GM23248 (cell line): ENCODE measurements around the gene CRELD2. TPM values are rescaled to one million over a fixed set of nuclear protein-coding genes. Genes with fewer than 3 reads are reported as not detected.

Experiments
- DNase-seq: peaks from one replicate; pipeline ENCODE4 v3.0.0-alpha.2; 2015
- H2AFZ ChIP-seq: fragments of 200-600 bp; sonication (generic); 2 replicates; pipeline ENCODE4 v1.6.1; 2016; ENCODE audit warnings: antibody characterized with exemption
- H3F3A ChIP-seq: fragments of 200-600 bp; sonication (generic); 2 replicates; pipeline ENCODE4 v1.6.1; 2016; ENCODE audit warnings: mild to moderate bottlenecking, antibody characterized with exemption, mixed run types; ENCODE audit not compliant: insufficient read depth
- H3K27ac ChIP-seq: fragments of 200-600 bp; sonication (generic); 2 replicates; pipeline ENCODE4 v1.5.1; 2016; ENCODE audit warnings: mild to moderate bottlenecking
- H3K27me3 ChIP-seq: fragments of 200-600 bp; sonication (generic); replicated peaks from 2 replicates; pipeline ENCODE4 v1.6.1; 2016; ENCODE audit warnings: mild to moderate bottlenecking; ENCODE audit not compliant: insufficient read depth
- H3K36me3 ChIP-seq: fragments of 200-600 bp; sonication (generic); 2 replicates; pipeline ENCODE4 v1.6.1; 2016; ENCODE audit warnings: low read depth, mild to moderate bottlenecking
- H3K4me1 ChIP-seq: fragments of 200-600 bp; sonication (generic); 2 replicates; pipeline ENCODE4 v1.6.1; 2016; ENCODE audit warnings: mild to moderate bottlenecking; ENCODE audit not compliant: insufficient read depth
- H3K4me2 ChIP-seq: fragments of 200-600 bp; sonication (generic); one replicate; pipeline ENCODE4 v1.6.1; 2016; ENCODE audit warnings: mild to moderate bottlenecking; ENCODE audit not compliant: unreplicated experiment
- H3K4me3 ChIP-seq: fragments of 200-600 bp; sonication (generic); 2 replicates; pipeline ENCODE4 v1.5.1; 2016; ENCODE audit warnings: mild to moderate bottlenecking
- H3K79me2 ChIP-seq: fragments of 200-600 bp; sonication (generic); 2 replicates; pipeline ENCODE4 v1.6.1; 2016; ENCODE audit warnings: mild to moderate bottlenecking; ENCODE audit not compliant: insufficient read depth
- H3K9ac ChIP-seq: fragments of 200-600 bp; sonication (generic); 2 replicates; pipeline ENCODE4 v1.6.1; 2016; ENCODE audit warnings: mild to moderate bottlenecking
- H3K9me2 ChIP-seq: fragments of 200-600 bp; sonication (generic); 2 replicates; pipeline ENCODE4 v1.6.1; 2016; ENCODE audit warnings: mixed run types, mild to moderate bottlenecking, moderate library complexity; ENCODE audit not compliant: insufficient read depth
- H3K9me3 ChIP-seq: fragments of 200-600 bp; sonication (generic); one replicate; pipeline ENCODE4 v1.6.1; 2017; ENCODE audit warnings: low read depth
- H4K20me1 ChIP-seq: fragments of 200-600 bp; sonication (generic); 2 replicates; pipeline ENCODE4 v1.6.0; 2016; ENCODE audit not compliant: insufficient read depth
- EZH2 ChIP-seq: fragments of 200-600 bp; sonication (generic); IDR thresholded peaks from 2 replicates; pipeline ENCODE4 v1.6.1; 2018; ENCODE audit warnings: antibody characterized with exemption, mild to moderate bottlenecking; ENCODE audit not compliant: insufficient read depth, poor library complexity, severe bottlenecking
- EZH2phosphoT487 ChIP-seq: fragments of 200-600 bp; sonication (generic); IDR thresholded peaks from 2 replicates; pipeline ENCODE4 v1.6.1; 2018; ENCODE audit warnings: antibody characterized with exemption, moderate library complexity, mild to moderate bottlenecking, low read depth; ENCODE audit not compliant: insufficient read depth
- WGBS, 2 experiments: methylation state at CpG; one replicate each; pipeline ENCODE4 v1.1.6; 2015 to 2017; ENCODE audit warnings: low lambda C conversion rate in 2 of 2, low coverage in 1 of 2; ENCODE audit errors: missing lambda C conversion rate in 2 of 2; 5-methylcytosine and 5-hydroxymethylcytosine counted together
- in situ Hi-C: fragments of 300-500 bp; cut with MboI; formaldehyde crosslinking; loops from 2 replicates; pipeline ENCODE4 v1.15.0; 2020
- polyA plus RNA-seq: library from polyadenylated mRNA; unstranded; fragments of >200 nt; fragmentation: Nextera tagmentation; extraction: Ambion mirVana; gene quantifications from 2 replicates; pipeline ENCODE4 v1.2.1, GENCODE V29; 2016
- total RNA-seq: library from RNA; depleted of rRNA; stranded (reverse); fragments of >200 nt; shearing (Covaris generic); gene quantifications from 2 replicates; pipeline ENCODE4 v1.2.3, GENCODE V29; 2014

The CRELD2 gene
- total and polyA plus RNA-seq, 2 experiments from 2014 or later, result 57.1 to 78.4 TPM

DNA sequence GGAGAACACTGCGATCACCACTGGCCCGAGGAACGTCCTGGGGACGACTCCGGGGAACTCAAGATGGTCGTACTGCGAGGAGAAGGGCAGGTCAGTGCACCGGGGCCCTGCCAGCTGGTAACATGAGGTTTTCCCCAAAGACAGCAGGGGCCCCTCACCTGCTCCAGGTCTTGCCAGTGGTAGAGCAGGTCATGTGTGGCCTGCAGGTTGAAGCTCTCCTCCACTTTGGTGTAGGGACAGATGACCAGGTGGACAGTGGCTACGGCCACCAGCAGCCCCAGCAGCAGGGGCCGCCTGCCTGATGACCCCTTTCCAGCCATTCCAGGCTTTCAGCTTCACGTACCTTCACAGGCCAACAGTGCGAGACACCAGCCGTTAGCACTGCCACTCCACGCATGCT lies 5.0 kb upstream of the CRELD2 start:
- TF ChIP-seq EZH2phosphoT487 (no peak), EZH2 (no peak)
- Histone ChIP-seq H4K20me1 (no peaks in the 10 kb centered on the region), H3F3A (no peaks in the 10 kb centered on the region), H3K27me3 (no peaks in the 10 kb centered on the region), H2AFZ (no peak overlapping the region), H3K4me1 (peaks cover 3% of the 10 kb centered on the region; the same call in 1 of the 2 replicates), H3K9me3 (no peaks in the 10 kb centered on the region), H3K9me2 (no peaks in the 10 kb centered on the region), H3K79me2 (peaks cover 21% of the 10 kb centered on the region), H3K27ac (no peak overlapping the region), H3K4me3 (no peak overlapping the region), H3K9ac (no peak overlapping the region), H3K36me3 (no peaks in the 10 kb centered on the region), H3K4me2 (no peak overlapping the region)
- no peak for DNase-seq
- WGBS, 2 experiments, result 95 to 97% methylated on average over 14 of the region's 14 CpGs
- in situ Hi-C loops, result no loop called here

DNA sequence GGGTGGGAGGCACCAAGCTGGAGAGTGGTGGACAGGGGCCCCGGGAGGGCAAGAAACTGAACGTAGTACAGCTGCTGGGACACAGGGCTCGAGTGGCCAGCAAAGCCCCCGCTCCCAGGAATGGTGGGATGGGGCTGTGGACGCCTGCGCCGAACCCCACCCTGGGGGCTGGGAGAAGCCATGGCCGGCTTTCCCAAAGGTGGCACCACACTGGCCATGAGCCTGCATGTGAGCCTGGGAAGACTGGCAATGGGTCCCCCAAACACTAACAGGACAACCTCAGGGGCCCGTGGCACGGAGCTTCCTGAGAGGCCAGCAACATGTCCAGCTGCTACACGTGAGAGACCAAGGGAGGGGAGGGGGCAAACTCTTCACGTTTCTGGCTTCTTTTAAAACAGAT lies 4.2 kb upstream of the CRELD2 start:
- Histone ChIP-seq H3K36me3 (no peaks in the 10 kb centered on the region), H3K27ac (no peak overlapping the region), H3K4me3 (no peak overlapping the region), H2AFZ (no peak overlapping the region), H4K20me1 (no peaks in the 10 kb centered on the region), H3F3A (no peaks in the 10 kb centered on the region), H3K79me2 (peaks cover 21% of the 10 kb centered on the region), H3K9me3 (no peaks in the 10 kb centered on the region), H3K9ac (no peak overlapping the region), H3K4me2 (no peak overlapping the region), H3K27me3 (no peaks in the 10 kb centered on the region), H3K9me2 (no peaks in the 10 kb centered on the region), H3K4me1 (peaks cover 3% of the 10 kb centered on the region; the same call in 1 of the 2 replicates)
- in situ Hi-C loops, result no loop called here
- DNase-seq, result no peak
- TF ChIP-seq EZH2phosphoT487, result no peak
- no peak for TF ChIP-seq EZH2
- WGBS, 2 experiments, result 78 to 79% methylated on average over 12 of the region's 12 CpGs

GRCh38 chr22:49915610-49916009 lies 2.8 kb upstream of the CRELD2 start:
- Histone ChIP-seq H3K79me2 (peaks cover 21% of the 10 kb centered on the region), H4K20me1 (no peaks in the 10 kb centered on the region), H3K4me2 (no peak overlapping the region), H3K9me3 (no peaks in the 10 kb centered on the region), H3K4me1 (peaks cover 3% of the 10 kb centered on the region; the same call in 1 of the 2 replicates), H3K27me3 (no peaks in the 10 kb centered on the region), H3F3A (no peaks in the 10 kb centered on the region), H3K4me3 (no peak overlapping the region), H3K9me2 (no peaks in the 10 kb centered on the region), H2AFZ (no peak overlapping the region), H3K36me3 (no peaks in the 10 kb centered on the region), H3K27ac (no peak overlapping the region), H3K9ac (no peak overlapping the region)
- no peak for DNase-seq
- TF ChIP-seq EZH2phosphoT487 (no peak), EZH2 (no peak)
- in situ Hi-C loops, result no loop called here
- WGBS, 2 experiments, result 93 to 95% methylated on average over 12 of the region's 12 CpGs

- WGBS, 2 experiments, result 89 to 92% methylated on average over 11 of the region's 11 CpGs
- Histone ChIP-seq H3K27me3 (no peaks in the 10 kb centered on the region), H2AFZ (no peak overlapping the region), H3F3A (no peaks in the 10 kb centered on the region), H3K27ac (no peak overlapping the region), H3K9ac (0 out of 2 replicates have a peak overlapping the region, but pooled peaks have one; percentile 92), H4K20me1 (no peaks in the 10 kb centered on the region), H3K4me1 (peaks cover 3% of the 10 kb centered on the region; the same call in 1 of the 2 replicates), H3K4me3 (no peak overlapping the region), H3K4me2 (no peak overlapping the region), H3K9me2 (no peaks in the 10 kb centered on the region), H3K9me3 (no peaks in the 10 kb centered on the region), H3K79me2 (peaks cover 21% of the 10 kb centered on the region), H3K36me3 (no peaks in the 10 kb centered on the region)
- TF ChIP-seq EZH2phosphoT487, result no peak
- no peak for DNase-seq
- in situ Hi-C loops, result no loop called here
Measured at GRCh38 chr22:49916831-49917230, 1.6 kb upstream of the CRELD2 start.
